Suppressor macrophage treated with lipopolysaccharide for 1 hour (primary cell): ENCODE results near the gene ETFB.

ENCODE experiments used
- DNase-seq, 3 donors: peaks; one replicate each; pipeline ENCODE4 v3.0.0-alpha.2; 2020 to 2022

The ETFB gene

DNA sequence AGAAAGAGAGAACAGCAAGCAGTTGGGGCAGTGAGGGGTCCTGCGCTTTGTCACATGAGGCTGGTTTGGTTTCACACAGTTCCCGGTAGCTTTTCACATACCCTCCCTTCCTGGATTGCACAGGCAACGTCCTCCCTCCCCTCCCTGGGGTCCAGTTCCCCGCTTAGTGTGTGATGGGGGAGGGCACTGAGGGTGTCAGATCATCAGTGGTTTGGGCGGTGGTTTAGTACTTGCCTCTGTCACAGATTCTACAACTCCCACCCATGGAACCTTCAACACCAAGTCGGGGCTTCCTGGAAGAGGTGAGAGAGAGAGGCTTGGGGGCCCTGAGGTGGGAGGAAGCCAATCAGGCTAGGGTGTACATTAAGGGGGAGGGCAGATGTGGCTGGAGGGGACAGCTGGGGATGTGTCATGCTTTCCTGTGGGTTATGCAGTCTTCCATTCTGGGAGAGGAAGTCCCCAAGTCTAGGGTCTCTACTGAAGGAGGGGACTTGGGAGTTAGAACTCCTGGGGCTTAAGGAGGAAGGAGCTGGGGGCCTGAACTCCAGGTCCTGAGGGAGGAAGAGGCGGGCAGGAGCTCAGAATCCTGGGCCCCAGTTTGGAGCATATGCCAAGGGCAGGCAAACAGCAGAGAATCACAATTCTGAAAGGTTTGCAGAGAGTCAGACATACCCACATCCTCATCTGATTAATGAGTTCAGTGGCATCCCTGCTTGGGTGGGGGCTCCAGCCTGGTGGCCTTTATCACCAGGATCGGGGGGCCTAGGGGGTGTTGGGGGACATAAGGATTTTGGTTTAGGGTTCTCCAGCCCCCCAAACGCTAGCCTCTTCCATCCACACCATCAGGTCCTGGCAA is 6.7 kb upstream of the ETFB start, which contains the start of gene NKG7:
Gene NKG7 (minus strand): TSS at position 6 of the 856 bp plus-strand sequence. CDS start 119 bp downstream, outside the sequence.
- DNase-seq: peak; percentile 27 to 40 (median 32)

DNA sequence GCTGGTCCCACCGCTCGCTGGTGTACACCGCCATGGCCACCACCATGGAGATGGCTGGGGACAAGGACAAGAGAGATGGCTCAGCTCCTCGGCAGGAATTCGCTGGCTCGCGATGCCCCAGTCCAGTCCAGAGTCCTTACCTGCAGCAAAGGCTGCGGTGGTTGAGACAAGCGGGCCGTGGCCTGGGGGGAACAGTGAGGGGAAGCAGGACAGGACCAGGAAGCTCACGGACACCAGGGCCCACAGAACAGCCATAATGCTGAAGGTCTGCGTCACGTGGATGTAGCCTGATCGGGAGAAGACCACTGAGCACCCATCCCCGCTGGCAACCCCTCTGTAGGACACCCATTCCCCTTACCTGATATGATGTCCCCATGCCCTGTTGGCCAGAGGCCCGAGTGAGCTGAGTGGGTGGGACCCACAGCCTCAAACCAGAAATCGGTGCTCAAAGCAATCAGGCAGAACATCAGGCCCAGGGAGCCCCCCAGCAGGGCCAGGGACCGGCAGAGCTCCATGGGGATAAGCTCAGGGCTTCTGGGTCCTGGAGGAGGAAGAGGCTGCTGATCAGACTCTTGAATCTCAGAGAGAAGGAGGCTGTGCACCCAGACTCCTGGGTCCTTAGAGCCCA is 5.9 kb upstream of the ETFB start:
- no peak for DNase-seq

DNA sequence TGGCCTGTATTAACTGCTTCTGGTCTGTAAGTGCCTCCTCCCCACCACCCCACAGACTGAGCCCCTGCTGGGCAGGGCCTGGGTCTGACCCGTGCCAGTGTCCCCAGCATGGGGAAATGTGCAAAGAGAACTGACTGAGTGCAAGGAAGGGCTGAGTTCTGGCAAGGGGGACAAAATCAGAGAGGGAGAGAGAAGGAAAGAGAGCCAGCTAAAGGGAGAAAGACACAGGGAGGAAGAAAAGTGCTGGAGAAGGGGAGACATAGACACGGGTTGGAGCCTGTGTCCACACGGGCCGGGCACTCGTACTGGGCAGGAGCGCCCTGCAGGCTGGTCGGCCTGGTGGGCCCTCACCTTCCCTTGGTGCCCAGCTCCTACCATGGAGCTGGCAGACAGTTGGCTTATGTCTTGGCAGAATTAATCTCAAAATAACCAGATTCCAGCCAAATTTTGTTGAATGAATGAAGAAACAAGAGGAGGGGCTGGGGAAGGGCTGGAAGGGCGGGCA is 5.0 kb upstream of the ETFB start:
- no peak for DNase-seq

DNA sequence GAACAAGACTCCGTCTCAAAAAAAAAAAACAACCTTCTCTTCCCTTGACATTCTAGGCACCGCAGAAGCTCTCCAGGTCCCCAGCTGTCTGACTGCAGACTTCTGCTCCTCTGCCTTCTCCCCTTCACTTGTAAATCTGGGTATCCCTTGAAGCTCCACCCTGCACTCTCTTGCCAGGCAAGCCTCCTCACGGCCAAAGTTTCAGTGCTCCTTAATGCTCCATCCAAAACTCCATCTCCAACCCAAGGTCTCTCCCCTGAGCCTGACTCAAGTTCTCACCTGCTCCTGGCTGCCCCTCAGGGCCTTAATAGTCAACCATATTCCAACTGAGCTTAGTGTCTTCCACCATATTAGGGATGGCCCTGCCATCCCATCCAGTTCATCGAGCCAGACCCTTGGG is 4.0 kb upstream of the ETFB start:
- DNase-seq: no peak

DNA sequence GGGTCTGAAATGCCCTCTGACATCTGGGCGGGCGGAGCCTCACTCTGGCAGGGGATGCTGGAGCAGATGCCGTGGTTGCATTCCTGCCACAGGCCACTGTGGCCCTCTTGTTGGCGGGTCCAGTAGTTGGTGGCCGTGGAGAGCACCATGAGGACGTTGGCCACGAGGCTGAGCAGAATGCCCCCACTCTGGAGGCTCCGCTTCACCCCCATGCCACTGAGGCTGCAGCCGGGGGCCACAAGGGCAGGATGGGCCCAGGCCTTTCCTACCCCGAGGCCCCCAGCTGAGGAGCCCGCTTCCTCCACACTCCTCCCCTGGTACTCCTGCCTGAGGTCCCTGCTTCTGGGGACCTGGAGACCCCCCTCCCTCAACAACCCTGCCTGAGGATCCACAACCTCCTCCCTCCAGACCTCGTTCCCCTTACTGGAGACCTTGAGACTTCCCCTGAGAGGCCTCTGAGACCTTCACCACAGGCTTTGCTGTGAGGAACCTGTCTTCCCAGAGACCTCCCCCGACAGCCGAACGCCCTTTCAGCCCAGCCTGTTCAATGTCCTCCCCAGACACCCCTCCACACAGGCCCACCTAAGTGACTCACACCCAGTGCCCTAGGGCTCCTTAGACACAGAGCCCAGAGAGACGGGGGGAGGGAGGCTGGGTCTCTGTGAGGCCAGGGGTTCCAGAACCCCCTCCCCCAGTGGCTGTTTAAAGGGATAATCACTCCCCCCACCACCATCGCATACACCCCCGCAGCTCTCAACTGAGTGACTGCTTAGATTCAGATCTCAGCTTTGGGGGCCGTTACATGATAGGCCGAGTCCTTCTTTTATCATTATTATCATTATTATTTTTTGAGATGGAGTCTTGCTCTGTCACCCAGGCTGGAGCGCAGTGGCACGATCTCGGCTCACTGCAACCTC is 2.4 kb upstream of the ETFB start, which contains the start of gene CLDND2:
Gene CLDND2 (minus strand): TSS at position 638 of the 917 bp plus-strand sequence. CDS start 426 bp downstream, at position 212.
- DNase-seq: no peak

DNA sequence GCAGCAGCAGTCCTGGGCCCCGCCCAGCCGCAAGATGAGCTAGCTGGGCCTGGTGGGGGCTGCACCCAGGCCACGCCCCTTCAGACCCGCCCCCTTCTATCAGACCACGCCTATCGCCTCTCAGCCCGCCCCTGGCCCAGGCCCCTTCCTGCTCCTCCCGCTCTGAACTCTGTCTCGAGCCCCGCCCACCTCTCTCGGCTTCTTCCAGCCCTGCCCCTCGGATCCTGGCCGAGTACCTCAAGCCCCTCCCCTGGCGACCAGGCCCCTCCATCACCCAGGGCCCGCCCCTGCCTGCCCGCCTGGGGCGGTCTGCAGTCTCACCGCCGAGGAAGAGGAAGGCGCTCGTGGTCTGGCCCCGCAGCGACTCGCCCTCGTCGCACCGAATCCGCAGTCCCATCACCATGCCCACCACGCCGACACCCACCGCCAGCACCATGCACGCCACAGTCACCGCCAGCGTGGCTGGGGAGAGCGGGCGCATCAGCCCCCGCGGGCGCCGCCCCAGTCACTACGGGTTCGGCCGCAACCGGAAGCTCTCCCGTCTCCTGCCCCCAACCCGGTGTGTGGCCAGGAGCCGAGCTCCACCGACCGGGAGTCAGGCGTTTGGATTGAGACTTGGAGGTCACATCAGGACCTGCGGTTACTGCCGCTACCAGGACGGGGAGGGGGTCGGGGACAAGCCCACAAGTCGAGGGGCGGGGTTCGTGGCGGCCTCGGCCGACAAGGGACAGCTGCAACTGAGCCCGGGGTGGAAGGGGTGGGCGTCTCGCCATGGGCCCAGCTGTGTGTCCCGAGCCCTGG is 1.6 kb upstream of the ETFB start:
- peak; percentile 95 to 98 (median 97) for DNase-seq

DNA sequence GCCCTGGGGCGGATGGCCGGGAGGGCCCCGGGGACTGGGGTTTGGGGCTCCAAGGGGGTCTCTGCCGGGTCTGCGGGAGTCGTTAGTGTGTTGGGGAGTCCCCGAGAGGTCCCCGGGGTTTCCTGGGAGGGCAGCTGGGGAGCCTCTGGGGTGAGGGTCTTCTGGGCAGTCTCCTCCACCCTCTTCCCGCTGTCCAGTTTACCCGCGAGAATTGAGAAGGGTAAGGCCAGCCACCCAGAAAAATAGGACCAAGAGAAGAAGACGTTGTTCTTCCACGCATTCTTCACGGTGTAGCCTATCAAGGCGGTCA is 1.0 kb upstream of the ETFB start:
- DNase-seq: no peak

DNA sequence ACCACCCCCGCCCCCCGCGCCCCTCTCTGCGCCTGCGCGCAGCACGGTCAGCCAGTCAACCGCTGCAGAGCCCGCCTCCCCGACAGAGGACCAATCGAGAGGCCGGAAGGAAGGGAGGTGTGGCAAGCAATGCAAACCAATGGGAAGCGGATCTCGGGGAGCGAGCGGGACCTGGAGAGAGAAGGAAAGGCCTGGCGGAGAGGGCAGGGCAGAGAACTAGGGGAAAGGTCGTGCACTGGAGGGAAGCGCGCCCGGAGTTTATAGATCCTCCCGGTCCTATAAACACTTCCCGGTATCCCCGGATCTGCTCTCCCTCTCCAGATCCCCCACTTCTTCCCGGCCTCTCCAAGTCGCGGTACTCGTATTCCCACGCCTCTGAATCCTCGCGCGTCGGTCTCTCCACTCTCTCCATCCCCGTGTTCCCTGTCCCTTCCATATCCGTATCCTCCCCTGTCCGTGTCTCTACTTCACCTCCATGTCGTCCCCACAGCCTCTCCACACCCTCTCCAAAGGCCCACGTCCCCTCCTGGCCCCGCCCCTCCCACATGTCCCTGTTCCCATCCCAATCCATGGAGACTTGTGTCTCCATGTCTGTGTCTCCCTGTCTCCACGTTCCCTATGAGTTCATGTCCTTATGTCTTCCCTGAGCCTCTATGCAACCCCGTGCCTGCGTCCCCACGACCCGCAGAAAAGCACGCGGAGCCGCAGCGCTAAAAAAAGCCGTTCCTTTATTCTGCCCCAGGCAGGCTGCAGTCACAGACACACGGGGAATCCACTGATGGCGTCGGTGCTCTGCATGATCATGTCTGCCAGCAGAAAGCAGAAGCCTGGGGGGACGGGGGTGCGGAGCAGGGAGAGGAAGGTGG is 434 bp upstream of the ETFB start:
- peak; percentile 97 to 98 (median 98) for DNase-seq

DNA sequence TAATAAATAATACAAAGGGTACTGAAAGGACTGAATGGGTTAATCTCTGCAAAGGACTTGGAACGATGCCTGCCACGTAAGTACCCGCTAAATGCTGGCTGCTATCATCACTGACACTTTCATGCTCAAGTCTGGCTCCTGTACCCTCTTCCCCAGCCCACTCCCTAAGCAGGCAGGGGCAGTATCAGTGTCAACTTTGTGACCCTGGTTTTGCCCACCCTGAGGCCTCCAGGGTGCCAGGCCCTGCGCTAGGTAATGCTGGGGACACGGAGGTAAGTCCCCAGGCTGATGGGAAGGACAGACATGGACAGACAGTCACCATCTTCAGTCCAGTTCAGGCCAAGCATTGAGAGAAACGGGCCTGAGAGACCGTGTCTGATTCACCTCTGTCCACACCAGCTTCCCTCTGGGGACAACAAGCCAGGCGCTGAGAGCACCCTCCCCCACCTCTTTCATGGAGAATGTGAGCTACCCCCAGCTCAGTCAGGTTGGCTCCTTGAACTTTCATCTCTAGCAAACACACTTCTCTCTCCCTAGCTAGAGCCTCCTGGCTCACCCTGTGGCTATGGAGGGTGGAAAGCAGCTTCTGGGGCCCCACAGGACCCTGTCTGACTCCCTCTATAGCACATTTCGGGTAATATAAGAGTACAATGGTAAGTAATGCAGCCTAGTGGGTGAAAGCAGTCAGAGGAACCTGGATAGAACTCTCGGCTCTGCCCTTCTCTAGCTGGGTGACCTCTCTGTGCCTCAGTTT is 800 bp downstream of the ETFB start:
- peak; percentile 38 to 49 (median 44) for DNase-seq

DNA sequence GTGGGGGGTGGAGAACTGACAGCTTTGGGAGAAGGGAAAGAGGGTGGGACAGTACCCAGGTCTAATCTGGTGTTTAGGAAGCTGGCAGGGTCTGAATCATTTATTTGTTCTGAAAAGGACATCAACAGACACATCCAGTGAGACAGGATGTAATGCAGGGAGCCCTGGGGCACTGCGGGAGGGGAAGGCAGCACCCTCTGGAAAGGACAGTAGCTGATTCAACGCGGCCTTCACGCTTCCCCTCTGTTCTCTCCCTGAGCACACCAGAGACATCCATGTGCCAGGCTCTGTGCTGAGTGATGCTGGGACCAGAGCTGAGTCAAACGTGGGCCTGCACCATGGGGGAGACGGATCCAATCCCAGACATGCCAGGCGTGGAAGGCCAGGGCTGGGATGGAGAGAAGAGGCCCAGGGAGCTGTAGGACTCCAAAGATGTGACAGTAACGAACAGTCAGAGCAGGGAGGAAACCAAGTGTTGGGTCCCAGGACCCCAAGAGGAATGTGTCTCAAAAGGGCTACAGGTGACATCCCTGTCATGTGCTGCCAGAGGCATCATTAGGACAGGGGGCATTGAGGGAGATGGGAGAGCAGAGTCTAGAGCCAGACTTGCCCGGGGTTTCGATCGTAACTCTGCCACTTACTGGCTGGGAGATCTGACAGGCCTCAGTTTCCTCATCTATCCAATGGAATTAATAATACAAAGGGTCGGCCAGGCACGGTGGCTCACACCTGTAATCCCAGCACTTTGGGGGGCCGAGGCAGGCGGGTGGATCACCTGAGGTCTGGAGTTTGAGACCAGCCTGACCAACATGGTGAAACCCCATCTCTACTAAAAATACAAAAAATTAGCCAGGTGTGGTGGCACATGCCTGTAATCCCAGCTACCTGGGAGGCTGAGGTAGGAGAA is 1.7 kb downstream of the ETFB start:
- no peak for DNase-seq

DNA sequence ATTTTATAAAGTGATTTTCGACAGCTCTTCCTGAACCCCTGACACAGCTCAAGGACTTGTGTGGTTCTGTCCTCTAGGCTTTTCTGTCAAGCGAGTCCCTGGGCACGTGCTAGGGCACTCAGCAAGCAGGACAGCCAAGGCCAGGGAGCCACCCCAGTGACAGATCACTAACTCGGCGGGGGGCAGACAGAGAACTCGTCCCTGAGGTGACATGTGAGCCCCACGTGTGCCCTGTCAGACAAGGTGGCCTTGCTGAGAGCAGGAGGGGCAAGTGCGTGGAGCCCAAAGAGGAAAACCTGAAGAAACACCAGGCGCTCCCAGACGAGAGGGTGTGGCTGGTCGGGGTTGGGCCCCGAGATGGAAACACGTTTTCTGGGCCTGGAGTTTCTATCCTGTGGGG is 4.9 kb downstream of the ETFB start:
- DNase-seq: no peak

DNA sequence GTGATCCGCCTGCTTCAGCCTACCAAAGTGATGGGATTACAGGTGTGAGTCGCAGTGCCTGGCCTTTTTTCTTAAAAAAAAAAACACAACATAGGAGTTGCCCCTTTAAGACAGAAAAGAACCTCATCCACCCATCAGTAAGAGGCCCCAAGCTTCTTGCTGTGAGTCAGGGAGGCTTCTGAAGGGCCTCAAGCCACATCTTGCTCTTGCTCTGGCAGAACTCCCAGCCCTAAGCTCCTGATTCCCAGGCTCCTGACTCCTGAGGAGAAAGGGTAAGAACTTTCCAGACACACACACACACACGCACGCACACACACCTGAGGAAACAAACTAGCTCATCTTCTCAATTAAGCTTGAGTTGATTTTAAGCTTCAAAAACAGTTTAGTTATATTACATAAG is 6.9 kb downstream of the ETFB start:
- no peak for DNase-seq

DNA sequence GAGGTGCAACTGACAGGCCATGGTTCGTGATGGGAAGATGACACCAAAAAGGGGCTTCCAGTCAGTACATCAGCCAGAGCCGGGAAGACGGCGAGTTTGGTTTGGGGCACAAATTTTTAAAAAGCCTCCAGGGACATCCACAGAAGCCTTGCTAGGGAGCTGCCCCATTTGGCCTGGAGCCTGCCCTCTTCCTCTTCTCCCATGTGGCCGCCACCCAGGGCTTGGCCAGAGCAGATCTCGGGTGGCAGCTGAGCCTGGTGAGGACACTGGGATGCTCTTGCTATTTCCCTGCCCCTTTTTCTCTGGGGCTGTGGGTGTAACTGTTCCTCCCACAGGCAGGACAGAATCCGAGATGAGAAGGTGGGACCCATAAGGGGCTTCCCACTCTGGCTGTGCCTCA is 8.2 kb downstream of the ETFB start:
- no peak for DNase-seq

DNA sequence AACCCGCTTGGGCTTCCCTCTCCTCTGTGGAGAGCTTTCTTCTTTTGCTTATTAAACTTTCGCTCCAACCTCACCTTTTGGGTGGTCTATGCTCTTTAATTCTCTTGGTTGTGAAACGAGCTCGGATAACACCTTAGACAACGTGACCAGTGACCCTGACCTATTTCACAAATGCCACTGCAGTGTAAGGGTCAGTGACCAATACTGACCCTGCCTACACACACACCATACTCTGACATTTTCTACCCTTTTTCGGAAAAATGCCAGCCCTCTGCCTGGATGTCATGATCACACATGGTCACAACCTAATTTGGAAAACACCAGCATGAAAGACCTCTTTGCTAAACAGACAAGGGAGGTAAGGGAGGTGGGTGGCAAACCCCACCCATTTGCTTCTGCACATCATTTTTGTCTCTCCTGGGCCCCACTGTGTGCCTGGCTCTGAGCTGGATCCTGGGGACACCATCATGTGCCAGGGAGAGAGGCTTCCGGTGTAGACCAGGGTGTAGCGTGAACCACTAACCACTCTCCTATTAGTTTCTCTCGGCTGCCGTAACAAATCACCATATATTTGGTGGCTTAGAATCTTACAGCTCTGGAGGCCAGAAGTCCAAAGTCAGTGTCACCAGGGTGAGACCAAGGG is 9.9 kb downstream of the ETFB start:
- no peak for DNase-seq

DNA sequence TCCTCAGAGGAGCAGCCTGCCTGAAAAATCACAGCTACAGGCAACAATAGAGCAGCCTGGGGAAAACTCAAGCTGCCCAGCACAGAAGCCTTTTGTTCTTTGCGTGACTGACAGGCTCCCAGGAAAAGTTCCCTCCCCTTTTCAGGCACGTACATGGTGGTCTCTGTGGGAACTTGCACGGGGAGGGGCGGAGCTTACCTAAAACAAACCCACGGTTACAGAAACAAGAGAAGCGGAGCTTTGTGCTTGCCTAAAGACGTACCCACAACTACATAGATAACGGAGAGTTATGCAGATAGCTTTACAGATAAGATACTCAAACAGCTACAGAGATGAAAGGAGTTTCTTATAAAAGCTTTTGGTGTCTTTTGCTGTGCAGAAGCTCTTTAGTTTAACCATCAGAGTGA is 11.4 kb downstream of the ETFB start:
- DNase-seq: no peak

DNA sequence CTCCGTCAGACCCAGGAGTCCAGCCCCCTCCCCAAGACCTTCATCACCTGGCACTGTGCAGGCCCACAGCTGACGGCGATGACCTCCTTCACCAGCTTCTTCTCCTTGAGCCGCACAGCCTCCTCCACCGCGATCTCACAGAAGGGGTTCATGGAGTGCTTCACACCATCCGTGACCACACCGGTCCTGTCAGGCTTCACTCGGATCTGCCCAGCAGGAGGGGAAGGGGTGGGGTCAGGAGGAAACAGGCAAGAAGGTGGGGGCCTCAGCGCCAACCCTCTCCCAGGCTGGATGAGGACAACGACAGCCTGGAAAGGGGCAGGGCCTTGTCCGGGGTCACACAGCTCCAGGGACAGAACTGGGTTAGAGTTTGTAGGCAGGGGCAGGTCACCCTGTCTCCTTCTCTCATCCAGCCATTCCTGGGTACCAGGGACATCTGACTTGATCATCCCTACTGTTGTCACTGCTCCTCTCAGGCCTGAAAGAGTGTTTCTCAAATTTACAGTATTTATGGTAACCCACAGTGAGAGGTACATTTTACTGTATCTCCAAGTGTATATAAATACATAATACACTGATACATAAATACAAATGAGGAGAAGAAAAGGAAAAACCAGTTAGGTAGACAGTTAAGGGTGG is 12.0 kb downstream of the ETFB start:
- no peak for DNase-seq

DNA sequence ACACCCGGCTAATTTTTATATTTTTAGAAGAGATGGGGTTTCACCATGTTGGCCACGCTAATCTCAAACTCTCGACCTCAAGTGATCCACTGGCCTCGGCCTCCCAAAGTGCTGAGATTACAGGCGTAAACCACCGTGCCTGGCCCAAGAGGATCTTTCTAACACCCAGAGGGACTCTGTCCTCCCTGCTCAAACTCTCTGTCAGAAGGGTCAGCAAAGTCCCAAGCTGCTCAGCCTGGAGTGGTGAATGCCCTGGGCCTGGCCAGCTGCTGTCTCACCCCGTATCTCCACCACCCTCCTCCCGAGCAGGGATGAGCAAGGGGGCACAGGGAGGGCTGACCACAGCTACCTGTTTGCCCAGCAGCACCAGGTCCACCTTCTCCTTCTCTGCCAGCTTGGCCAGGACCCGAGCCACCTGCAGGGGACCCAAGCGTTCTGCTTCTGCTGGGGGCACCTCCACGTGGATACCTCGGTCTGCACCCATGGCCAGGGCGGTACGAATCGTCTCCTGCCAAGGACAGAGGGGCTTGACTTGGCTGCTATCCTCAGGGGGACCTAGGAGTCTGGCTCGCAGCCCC is 13.3 kb downstream of the ETFB start:
- DNase-seq: no peak
